ENCODE measurements around the gene MAML3.

The MAML3 gene

GRCh38 chr4:140100771-140101170 lies 53.2 kb downstream of the MAML3 start:
- no peak for DNase-seq (ENCODE audit: low read depth in 2 of 2)

- DNase-seq (ENCODE audit: low read depth in 2 of 2) = no peak
Measured at GRCh38 chr4:140099983-140100382, 54.0 kb downstream of the MAML3 start.

- no peak for DNase-seq (ENCODE audit: low read depth in 2 of 2)
Measured at GRCh38 chr4:140098455-140099160, 55.4 kb downstream of the MAML3 start.

GRCh38 chr4:140097572-140097971 lies 56.4 kb downstream of the MAML3 start:
- no peak for DNase-seq (ENCODE audit: low read depth in 2 of 2)

GRCh38 chr4:140096921-140097320 lies 57.1 kb downstream of the MAML3 start:
- DNase-seq (ENCODE audit: low read depth in 2 of 2) = no peak

- no peak for DNase-seq (ENCODE audit: low read depth in 2 of 2)
Measured at GRCh38 chr4:140096483-140096861, 57.5 kb downstream of the MAML3 start.

GRCh38 chr4:140095694-140096482 lies 58.1 kb downstream of the MAML3 start:
- no peak for DNase-seq (ENCODE audit: low read depth in 2 of 2)

GRCh38 chr4:140094438-140095420 lies 59.3 kb downstream of the MAML3 start:
- DNase-seq (ENCODE audit: low read depth in 2 of 2) = no peak

- DNase-seq (ENCODE audit: low read depth in 2 of 2) = no peak
Measured at GRCh38 chr4:140092094-140092851, 61.7 kb downstream of the MAML3 start.

GRCh38 chr4:140091305-140091704 lies 62.7 kb downstream of the MAML3 start:
- DNase-seq (ENCODE audit: low read depth in 2 of 2) = no peak

- no peak for DNase-seq (ENCODE audit: low read depth in 2 of 2)
Measured at GRCh38 chr4:140090215-140090731, 63.7 kb downstream of the MAML3 start.

- DNase-seq (ENCODE audit: low read depth in 2 of 2) = no peak
Measured at GRCh38 chr4:140089216-140089615, 64.8 kb downstream of the MAML3 start.

- no peak for DNase-seq (ENCODE audit: low read depth in 2 of 2)
Measured at GRCh38 chr4:140088323-140088967, 65.5 kb downstream of the MAML3 start.

GRCh38 chr4:140085881-140086280 lies 68.1 kb downstream of the MAML3 start:
- no peak for DNase-seq (ENCODE audit: low read depth in 2 of 2)

GRCh38 chr4:140085062-140085622 lies 68.8 kb downstream of the MAML3 start:
- DNase-seq (ENCODE audit: low read depth in 2 of 2) = no peak

GRCh38 chr4:140084385-140084784 lies 69.6 kb downstream of the MAML3 start:
- DNase-seq (ENCODE audit: low read depth in 2 of 2) = no peak

GRCh38 chr4:140082391-140082755 lies 71.6 kb downstream of the MAML3 start:
- no peak for DNase-seq (ENCODE audit: low read depth in 2 of 2)

- DNase-seq (ENCODE audit: low read depth in 2 of 2) = no peak
Measured at GRCh38 chr4:140081641-140082390, 72.2 kb downstream of the MAML3 start.

GRCh38 chr4:140080883-140081282 lies 73.1 kb downstream of the MAML3 start:
- DNase-seq (ENCODE audit: low read depth in 2 of 2) = no peak

GRCh38 chr4:140078366-140078765 lies 75.6 kb downstream of the MAML3 start:
- DNase-seq (ENCODE audit: low read depth in 2 of 2) = no peak

Measured in stimulated activated CD4-positive, alpha-beta T cell treated with anti-CD3 and anti-CD28 coated beads, Interleukin-1b, Interleukin-23, amount 100 ng/mL, for 1 hour (primary cell).